Ovary (tissue), 3 donors: ENCODE data around the gene SBF2.

Source experiments
- POLR2A ChIP-seq: fragments of 450-650 bp; IDR thresholded peaks from one replicate; pipeline ENCODE4 v1.6.1; 2017; ENCODE audit warnings: antibody characterized with exemption, mild to moderate bottlenecking, moderate library complexity
- TF ChIP-seq, protein P1 (sequence below), 3 donors: fragments of 450-650 bp in 2 of 3; fragments of 200-600 bp in 1 of 3; IDR thresholded peaks; one replicate each; pipeline versions ENCODE4 v1.5.1 to v1.8.0; 2016 to 2022; ENCODE audit warnings: antibody characterized with exemption in 3 of 3, mild to moderate bottlenecking in 1 of 3
- donor health status: DM: no; HTN: no; CAD: no.

DNA sequence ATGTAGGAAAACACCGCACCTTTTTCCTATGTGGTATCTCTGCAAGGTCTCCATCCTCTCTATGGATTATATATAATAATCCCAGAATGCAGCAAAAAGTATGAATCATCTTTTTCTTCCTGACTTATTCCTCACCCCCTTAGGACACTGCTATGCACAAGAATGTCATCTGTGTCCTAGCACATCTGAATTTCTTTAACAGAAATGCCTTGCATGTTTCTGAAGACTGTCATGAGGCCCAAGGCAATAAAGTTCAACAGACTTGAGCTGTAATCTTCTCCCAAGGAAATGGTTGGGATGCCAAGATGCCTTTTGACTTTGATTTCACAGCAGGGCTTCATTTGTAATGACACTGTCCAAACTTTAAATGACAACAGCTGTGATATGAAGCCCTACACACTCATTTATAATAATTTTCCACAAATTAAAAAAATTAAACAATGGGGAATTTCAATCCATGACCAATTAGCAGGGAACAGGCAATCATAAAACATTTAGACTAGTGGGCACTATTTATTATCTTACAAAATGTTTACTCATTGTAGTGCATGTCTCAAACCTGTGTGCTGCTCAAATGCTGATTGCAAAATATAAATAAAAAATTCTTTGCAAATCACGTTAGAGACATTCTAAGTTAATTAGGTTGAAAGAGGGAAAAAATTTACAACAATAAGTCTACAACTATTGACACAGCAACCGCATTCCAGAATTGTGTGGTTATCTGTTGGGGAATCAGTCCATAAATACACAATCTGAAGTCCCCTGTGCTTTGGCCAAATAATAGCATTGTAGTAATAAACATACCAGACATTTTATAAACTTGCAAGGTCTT, 387.8 kb downstream of the SBF2 start:
- TF ChIP-seq POLR2A, result no peak
- TF ChIP-seq, protein P1, sequence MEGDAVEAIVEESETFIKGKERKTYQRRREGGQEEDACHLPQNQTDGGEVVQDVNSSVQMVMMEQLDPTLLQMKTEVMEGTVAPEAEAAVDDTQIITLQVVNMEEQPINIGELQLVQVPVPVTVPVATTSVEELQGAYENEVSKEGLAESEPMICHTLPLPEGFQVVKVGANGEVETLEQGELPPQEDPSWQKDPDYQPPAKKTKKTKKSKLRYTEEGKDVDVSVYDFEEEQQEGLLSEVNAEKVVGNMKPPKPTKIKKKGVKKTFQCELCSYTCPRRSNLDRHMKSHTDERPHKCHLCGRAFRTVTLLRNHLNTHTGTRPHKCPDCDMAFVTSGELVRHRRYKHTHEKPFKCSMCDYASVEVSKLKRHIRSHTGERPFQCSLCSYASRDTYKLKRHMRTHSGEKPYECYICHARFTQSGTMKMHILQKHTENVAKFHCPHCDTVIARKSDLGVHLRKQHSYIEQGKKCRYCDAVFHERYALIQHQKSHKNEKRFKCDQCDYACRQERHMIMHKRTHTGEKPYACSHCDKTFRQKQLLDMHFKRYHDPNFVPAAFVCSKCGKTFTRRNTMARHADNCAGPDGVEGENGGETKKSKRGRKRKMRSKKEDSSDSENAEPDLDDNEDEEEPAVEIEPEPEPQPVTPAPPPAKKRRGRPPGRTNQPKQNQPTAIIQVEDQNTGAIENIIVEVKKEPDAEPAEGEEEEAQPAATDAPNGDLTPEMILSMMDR (IDR thresholded peaks at IDR 0.05), result no peak
